Neural cell (in vitro differentiated cells): Measurements from ENCODE around the gene C12orf60. TPM values are rescaled to one million over a fixed set of nuclear protein-coding genes. Genes with fewer than 3 reads are reported as not detected.

Experiments used
- H2AFZ ChIP-seq: fragments of 200-600, 300-800 bp; sonication (generic), shearing (Covaris generic); 2 replicates; pipeline ENCODE4 v1.6.0; 2014; ENCODE audit warnings: low read depth, mild to moderate bottlenecking, antibody characterized with exemption, low read length, moderate library complexity
- H3F3A ChIP-seq: fragments of 200-600 bp; shearing (Covaris generic); 2 replicates; pipeline ENCODE4 v1.6.1; 2016; ENCODE audit warnings: mild to moderate bottlenecking, moderate library complexity, mixed read lengths, antibody characterized with exemption, low read length; ENCODE audit not compliant: insufficient read depth, poor library complexity, severe bottlenecking
- H3K27ac ChIP-seq: fragments of 200-600, 300-800 bp; sonication (generic), shearing (Covaris generic); 2 replicates; pipeline ENCODE4 v1.5.1; 2014; ENCODE audit warnings: mild to moderate bottlenecking, low read length, moderate library complexity
- H3K27me3 ChIP-seq: fragments of 300-800, 200-600 bp; sonication (generic), shearing (Covaris generic); 2 replicates; pipeline ENCODE4 v1.6.0; 2014; ENCODE audit warnings: mild to moderate bottlenecking, low read depth, low read length, moderate library complexity; ENCODE audit not compliant: insufficient read depth
- H3K36me3 ChIP-seq: fragments of 300-800, 200-600 bp; sonication (generic), shearing (Covaris generic); 2 replicates; pipeline ENCODE4 v1.5.1; 2014; ENCODE audit warnings: mild to moderate bottlenecking, antibody characterized with exemption, low read length, moderate library complexity; ENCODE audit not compliant: insufficient read depth
- H3K4me2 ChIP-seq: fragments of 300-800, 200-600 bp; sonication (generic), shearing (Covaris generic); 2 replicates; pipeline ENCODE4 v1.6.0; 2014; ENCODE audit warnings: mild to moderate bottlenecking, low read length
- H3K4me3 ChIP-seq: fragments of 300-800, 200-600 bp; sonication (generic), shearing (Covaris generic); 2 replicates; pipeline ENCODE4 v1.5.1; 2014; ENCODE audit warnings: mild to moderate bottlenecking, low read length, moderate library complexity
- H3K79me2 ChIP-seq: fragments of 200-600 bp; shearing (Covaris generic); replicated peaks from 2 replicates; pipeline ENCODE4 v1.6.0; 2014; ENCODE audit warnings: mild to moderate bottlenecking, low read length, moderate library complexity; ENCODE audit not compliant: insufficient read depth
- H3K9ac ChIP-seq: fragments of 300-800, 200-600 bp; sonication (generic), shearing (Covaris generic); 2 replicates; pipeline ENCODE4 v1.6.1; 2016; ENCODE audit warnings: mild to moderate bottlenecking, low read length, mixed read lengths
- H3K9me2 ChIP-seq: fragments of 200-600 bp; shearing (Covaris generic); 2 replicates; pipeline ENCODE4 v1.6.1; 2016; ENCODE audit warnings: mild to moderate bottlenecking, low read length, mixed read lengths; ENCODE audit not compliant: insufficient read depth
- H3K9me3 ChIP-seq: fragments of 200-600, 300-800 bp; sonication (generic), shearing (Covaris generic); 2 replicates; pipeline ENCODE4 v1.6.1; 2016; ENCODE audit warnings: mild to moderate bottlenecking, mixed run types, low read length, moderate library complexity, mixed read lengths
- H4K20me1 ChIP-seq: fragments of 200-600 bp; shearing (Covaris generic); 2 replicates; pipeline ENCODE4 v1.6.1; 2016; ENCODE audit warnings: mild to moderate bottlenecking, mixed run types; ENCODE audit not compliant: insufficient read depth
- CTCF ChIP-seq: fragments of 450-650 bp; IDR thresholded peaks from 2 replicates; pipeline ENCODE4 v1.5.1; 2014; ENCODE audit warnings: antibody characterized with exemption, mild to moderate bottlenecking, moderate library complexity; ENCODE audit not compliant: poor library complexity, severe bottlenecking
- EP300 ChIP-seq: fragments of 450-650 bp; conservative IDR thresholded peaks from 2 replicates; pipeline ENCODE4 v1.6.1; 2014; ENCODE audit warnings: antibody characterized with exemption, mild to moderate bottlenecking, moderate library complexity; ENCODE audit not compliant: poor library complexity, severe bottlenecking
- EZH2 ChIP-seq: fragments of 200-600, 300-800 bp; shearing (Covaris generic), sonication (generic); IDR thresholded peaks from 2 replicates; pipeline ENCODE4 v1.6.1; 2014; ENCODE audit warnings: antibody characterized with exemption, low read length, borderline replicate concordance, mild to moderate bottlenecking; ENCODE audit not compliant: insufficient read depth, poor library complexity, severe bottlenecking
- MXI1 ChIP-seq: fragments of 450-650 bp; conservative IDR thresholded peaks from 2 replicates; pipeline ENCODE4 v1.6.1; 2014; ENCODE audit warnings: antibody characterized with exemption, mild to moderate bottlenecking; ENCODE audit not compliant: poor library complexity, severe bottlenecking
- POLR2AphosphoS5 ChIP-seq: IDR thresholded peaks from 2 replicates; pipeline ENCODE4 v1.6.1; 2012
- RAD21 ChIP-seq: fragments of 450-650 bp; conservative IDR thresholded peaks from 2 replicates; pipeline ENCODE4 v1.6.1; 2014; ENCODE audit warnings: antibody characterized with exemption, mild to moderate bottlenecking, moderate library complexity
- REST ChIP-seq: IDR thresholded peaks from 2 replicates; pipeline ENCODE4 v1.6.1; 2012; ENCODE audit warnings: borderline replicate concordance
- SMC3 ChIP-seq: fragments of 450-650 bp; conservative IDR thresholded peaks from 2 replicates; pipeline ENCODE4 v1.6.1; 2014; ENCODE audit warnings: antibody characterized with exemption, mild to moderate bottlenecking, moderate library complexity; ENCODE audit not compliant: poor library complexity
- TAF1 ChIP-seq: IDR thresholded peaks from 2 replicates; pipeline ENCODE4 v1.6.1; 2012; ENCODE audit warnings: low read depth
- polyA plus RNA-seq: library from polyadenylated mRNA; depleted of rRNA; stranded (reverse); fragments of >200 nt; gene quantifications from 2 replicates; pipeline ENCODE4 v1.2.3, GENCODE V29; 2014

The C12orf60 gene
- polyA plus RNA-seq, 1 donor from 2014 or later, result 4.8 TPM

- Histone ChIP-seq H3K36me3 (peaks cover 4% of the 10 kb centered on the region), H3K27ac (no peak overlapping the region), H3K9me3 (no peaks in the 10 kb centered on the region), H3K4me3 (no peak overlapping the region), H3K9me2 (no peaks in the 10 kb centered on the region), H3K27me3 (peaks cover 4% of the 10 kb centered on the region), H3K4me2 (no peak overlapping the region), H3F3A (no peaks in the 10 kb centered on the region), H2AFZ (no peak overlapping the region), H3K9ac (no peak overlapping the region), H3K79me2 (no peaks in the 10 kb centered on the region), H4K20me1 (no peaks in the 10 kb centered on the region)
- TF ChIP-seq REST (no peak), TAF1 (no peak), MXI1 (no peak), EZH2 (no peak), POLR2AphosphoS5 (no peak), CTCF (no peak), EP300 (no peak), RAD21 (no peak), SMC3 (no peak)
These were observed 22.6 kb upstream of the C12orf60 start for GRCh38 chr12:14780859-14781258.

- TF ChIP-seq SMC3 (no peak), POLR2AphosphoS5 (no peak)
- no peak overlapping the region for H3K4me3 ChIP-seq
- H3F3A ChIP-seq, result no peaks in the 10 kb centered on the region
- H4K20me1 ChIP-seq, result no peaks in the 10 kb centered on the region
- no peak overlapping the region for H2AFZ ChIP-seq
- no peaks in the 10 kb centered on the region for H3K79me2 ChIP-seq
- no peak overlapping the region for H3K27ac ChIP-seq
- H3K4me2 ChIP-seq, result no peak overlapping the region
- no peaks in the 10 kb centered on the region for H3K27me3 ChIP-seq
- H3K9me3 ChIP-seq, result no peaks in the 10 kb centered on the region
- no peak overlapping the region for H3K9ac ChIP-seq
- H3K9me2 ChIP-seq, result no peaks in the 10 kb centered on the region
- peaks cover 4% of the 10 kb centered on the region for H3K36me3 ChIP-seq
These were observed 21.9 kb upstream of the C12orf60 start for GRCh38 chr12:14781563-14781962.

GRCh38 chr12:14782756-14783155, 20.7 kb upstream of the C12orf60 start:
- Histone ChIP-seq H3K9ac (no peak overlapping the region), H2AFZ (no peak overlapping the region), H3K36me3 (peaks cover 4% of the 10 kb centered on the region), H3F3A (no peaks in the 10 kb centered on the region), H3K27me3 (no peaks in the 10 kb centered on the region), H3K4me3 (no peak overlapping the region), H3K9me3 (no peaks in the 10 kb centered on the region), H3K9me2 (no peaks in the 10 kb centered on the region), H4K20me1 (no peaks in the 10 kb centered on the region), H3K27ac (no peak overlapping the region), H3K79me2 (no peaks in the 10 kb centered on the region), H3K4me2 (no peak overlapping the region)
- TF ChIP-seq MXI1 (no peak), POLR2AphosphoS5 (no peak), SMC3 (no peak), EP300 (no peak), CTCF (no peak), REST (no peak), EZH2 (no peak), RAD21 (no peak), TAF1 (no peak)
